Thyroid gland (tissue), 4 donors: ENCODE measurements around the gene ITIH1.

Experiments
- CTCF ChIP-seq, 6 experiments: fragments of 200-600 bp in 3 of 6; fragments of 450-650 bp in 3 of 6; sonication (generic) in 3 of 6; IDR thresholded peaks; one replicate each; pipeline ENCODE4 v1.5.1; 2016 to 2019; ENCODE audit warnings: antibody characterized with exemption in 6 of 6, mild to moderate bottlenecking in 2 of 6, inconsistent platforms in 1 of 6, moderate library complexity in 1 of 6
- POLR2A ChIP-seq, 2 donors: fragments of 450-650 bp; IDR thresholded peaks; one replicate each; pipeline ENCODE4 v1.6.1; 2017; ENCODE audit warnings: antibody characterized with exemption in 2 of 2, mild to moderate bottlenecking in 2 of 2, moderate library complexity in 1 of 2

GRCh38 chr3:52733256-52733891 lies 44.0 kb upstream of the ITIH1 start:
- TF ChIP-seq CTCF (IDR thresholded peaks at IDR 0.05) (no peak), POLR2A (IDR thresholded peaks at IDR 0.05) (no peak)
